ENCODE data around the gene DHCR7.

Gene DHCR7

GRCh38 chr11:71478528-71478840 is 30.3 kb upstream of the DHCR7 start:
- Histone ChIP-seq H3K36me3 (ENCODE audit: control insufficient read depth in 2 of 2, insufficient read depth in 2 of 2, low read length in 2 of 2) (peaks cover 86 to 91% of the 10 kb centered on the region in 2 donors), H3K9ac (ENCODE audit: low read depth in 1 of 2, low read length in 2 of 2) (no peak overlapping the region)

GRCh38 chr11:71477641-71478527 is 29.7 kb upstream of the DHCR7 start:
- peaks cover 86 to 91% of the 10 kb centered on the region in 2 donors for H3K36me3 ChIP-seq (ENCODE audit: control insufficient read depth in 2 of 2, insufficient read depth in 2 of 2, low read length in 2 of 2)
- H3K9ac ChIP-seq (ENCODE audit: low read depth in 1 of 2, low read length in 2 of 2): no peak overlapping the region
- no peaks in the 10 kb centered on the region for H3K9me3 ChIP-seq (ENCODE audit: control insufficient read depth in 2 of 2, low read length in 2 of 2)
- no peak overlapping the region for H3K4me3 ChIP-seq (ENCODE audit: low read length in 2 of 2)
- no peak overlapping the region for H3K27ac ChIP-seq (ENCODE audit: low read depth in 2 of 2, low read length in 2 of 2)
- no peaks in the 10 kb centered on the region for H3K4me1 ChIP-seq (ENCODE audit: control insufficient read depth in 2 of 2, insufficient read depth in 2 of 2, low read length in 2 of 2)
- no peaks in the 10 kb centered on the region for H3K27me3 ChIP-seq (ENCODE audit: control insufficient read depth in 2 of 2, insufficient read depth in 2 of 2, low read length in 2 of 2)

More at GRCh38 chr11:71478528-71478840, 30.3 kb upstream of the DHCR7 start:
- H3K4me3 ChIP-seq (ENCODE audit: low read length in 2 of 2): no peak overlapping the region
- H3K9me3 ChIP-seq (ENCODE audit: control insufficient read depth in 2 of 2, low read length in 2 of 2): no peaks in the 10 kb centered on the region
- no peak overlapping the region for H3K27ac ChIP-seq (ENCODE audit: low read depth in 2 of 2, low read length in 2 of 2)
- H3K27me3 ChIP-seq (ENCODE audit: control insufficient read depth in 2 of 2, insufficient read depth in 2 of 2, low read length in 2 of 2): no peaks in the 10 kb centered on the region
- H3K4me1 ChIP-seq (ENCODE audit: control insufficient read depth in 2 of 2, insufficient read depth in 2 of 2, low read length in 2 of 2): no peaks in the 10 kb centered on the region

- no peaks in the 10 kb centered on the region for H3K4me1 ChIP-seq (ENCODE audit: control insufficient read depth in 2 of 2, insufficient read depth in 2 of 2, low read length in 2 of 2)
- H3K27me3 ChIP-seq (ENCODE audit: control insufficient read depth in 2 of 2, insufficient read depth in 2 of 2, low read length in 2 of 2): no peaks in the 10 kb centered on the region
- peaks cover 89 to 94% of the 10 kb centered on the region in 2 donors for H3K36me3 ChIP-seq (ENCODE audit: control insufficient read depth in 2 of 2, insufficient read depth in 2 of 2, low read length in 2 of 2)
- H3K9me3 ChIP-seq (ENCODE audit: control insufficient read depth in 2 of 2, low read length in 2 of 2): no peaks in the 10 kb centered on the region
- no peak overlapping the region for H3K9ac ChIP-seq (ENCODE audit: low read depth in 1 of 2, low read length in 2 of 2)
- H3K4me3 ChIP-seq (ENCODE audit: low read length in 2 of 2): no peak overlapping the region
- H3K27ac ChIP-seq (ENCODE audit: low read depth in 2 of 2, low read length in 2 of 2): no peak overlapping the region
Observed at GRCh38 chr11:71476926-71477640, 28.9 kb upstream of the DHCR7 start.

GRCh38 chr11:71476031-71476430 is 27.8 kb upstream of the DHCR7 start:
- no peak overlapping the region for H3K4me3 ChIP-seq (ENCODE audit: low read length in 2 of 2)
- H3K27ac ChIP-seq (ENCODE audit: low read depth in 2 of 2, low read length in 2 of 2): no peak overlapping the region
- peaks cover 89 to 94% of the 10 kb centered on the region in 2 donors for H3K36me3 ChIP-seq (ENCODE audit: control insufficient read depth in 2 of 2, insufficient read depth in 2 of 2, low read length in 2 of 2)
- no peaks in the 10 kb centered on the region for H3K4me1 ChIP-seq (ENCODE audit: control insufficient read depth in 2 of 2, insufficient read depth in 2 of 2, low read length in 2 of 2)
- H3K9ac ChIP-seq (ENCODE audit: low read depth in 1 of 2, low read length in 2 of 2): no peak overlapping the region
- no peaks in the 10 kb centered on the region for H3K9me3 ChIP-seq (ENCODE audit: control insufficient read depth in 2 of 2, low read length in 2 of 2)
- no peaks in the 10 kb centered on the region for H3K27me3 ChIP-seq (ENCODE audit: control insufficient read depth in 2 of 2, insufficient read depth in 2 of 2, low read length in 2 of 2)

GRCh38 chr11:71474771-71475483 is 26.7 kb upstream of the DHCR7 start:
- Histone ChIP-seq H3K9ac (ENCODE audit: low read depth in 1 of 2, low read length in 2 of 2) (no peak overlapping the region), H3K4me1 (ENCODE audit: control insufficient read depth in 2 of 2, insufficient read depth in 2 of 2, low read length in 2 of 2) (no peaks in the 10 kb centered on the region), H3K9me3 (ENCODE audit: control insufficient read depth in 2 of 2, low read length in 2 of 2) (no peaks in the 10 kb centered on the region), H3K36me3 (ENCODE audit: control insufficient read depth in 2 of 2, insufficient read depth in 2 of 2, low read length in 2 of 2) (peaks cover 79 to 85% of the 10 kb centered on the region in 2 donors), H3K4me3 (ENCODE audit: low read length in 2 of 2) (no peak overlapping the region), H3K27me3 (ENCODE audit: control insufficient read depth in 2 of 2, insufficient read depth in 2 of 2, low read length in 2 of 2) (no peaks in the 10 kb centered on the region), H3K27ac (ENCODE audit: low read depth in 2 of 2, low read length in 2 of 2) (no peak overlapping the region)

- H3K4me1 ChIP-seq (ENCODE audit: control insufficient read depth in 2 of 2, insufficient read depth in 2 of 2, low read length in 2 of 2): no peaks in the 10 kb centered on the region
- no peak overlapping the region for H3K4me3 ChIP-seq (ENCODE audit: low read length in 2 of 2)
- H3K27me3 ChIP-seq (ENCODE audit: control insufficient read depth in 2 of 2, insufficient read depth in 2 of 2, low read length in 2 of 2): no peaks in the 10 kb centered on the region
- no peaks in the 10 kb centered on the region for H3K9me3 ChIP-seq (ENCODE audit: control insufficient read depth in 2 of 2, low read length in 2 of 2)
- no peak overlapping the region for H3K9ac ChIP-seq (ENCODE audit: low read depth in 1 of 2, low read length in 2 of 2)
- no peak overlapping the region for H3K27ac ChIP-seq (ENCODE audit: low read depth in 2 of 2, low read length in 2 of 2)
- peaks cover 73 to 78% of the 10 kb centered on the region in 2 donors for H3K36me3 ChIP-seq (ENCODE audit: control insufficient read depth in 2 of 2, insufficient read depth in 2 of 2, low read length in 2 of 2)
Observed at GRCh38 chr11:71474141-71474770, 26.1 kb upstream of the DHCR7 start.

- no peaks in the 10 kb centered on the region for H3K27me3 ChIP-seq (ENCODE audit: control insufficient read depth in 2 of 2, insufficient read depth in 2 of 2, low read length in 2 of 2)
- peaks cover 70 to 75% of the 10 kb centered on the region in 2 donors for H3K36me3 ChIP-seq (ENCODE audit: control insufficient read depth in 2 of 2, insufficient read depth in 2 of 2, low read length in 2 of 2)
- no peaks in the 10 kb centered on the region for H3K9me3 ChIP-seq (ENCODE audit: control insufficient read depth in 2 of 2, low read length in 2 of 2)
- H3K4me1 ChIP-seq (ENCODE audit: control insufficient read depth in 2 of 2, insufficient read depth in 2 of 2, low read length in 2 of 2): no peaks in the 10 kb centered on the region
- no peak overlapping the region for H3K27ac ChIP-seq (ENCODE audit: low read depth in 2 of 2, low read length in 2 of 2)
- no peak overlapping the region for H3K9ac ChIP-seq (ENCODE audit: low read depth in 1 of 2, low read length in 2 of 2)
- no peak overlapping the region for H3K4me3 ChIP-seq (ENCODE audit: low read length in 2 of 2)
Observed at GRCh38 chr11:71473793-71474080, 25.5 kb upstream of the DHCR7 start.

GRCh38 chr11:71472941-71473792 is 25.0 kb upstream of the DHCR7 start:
- H3K4me3 ChIP-seq (ENCODE audit: low read length in 2 of 2): no peak overlapping the region
- no peaks in the 10 kb centered on the region for H3K9me3 ChIP-seq (ENCODE audit: control insufficient read depth in 2 of 2, low read length in 2 of 2)
- H3K36me3 ChIP-seq (ENCODE audit: control insufficient read depth in 2 of 2, insufficient read depth in 2 of 2, low read length in 2 of 2): peaks cover 64 to 69% of the 10 kb centered on the region in 2 donors
- H3K4me1 ChIP-seq (ENCODE audit: control insufficient read depth in 2 of 2, insufficient read depth in 2 of 2, low read length in 2 of 2): no peaks in the 10 kb centered on the region
- no peak overlapping the region for H3K9ac ChIP-seq (ENCODE audit: low read depth in 1 of 2, low read length in 2 of 2)
- no peak overlapping the region for H3K27ac ChIP-seq (ENCODE audit: low read depth in 2 of 2, low read length in 2 of 2)
- H3K27me3 ChIP-seq (ENCODE audit: control insufficient read depth in 2 of 2, insufficient read depth in 2 of 2, low read length in 2 of 2): no peaks in the 10 kb centered on the region

GRCh38 chr11:71472357-71472885 is 24.2 kb upstream of the DHCR7 start:
- H3K27ac ChIP-seq (ENCODE audit: low read depth in 2 of 2, low read length in 2 of 2): no peak overlapping the region
- no peak overlapping the region for H3K9ac ChIP-seq (ENCODE audit: low read depth in 1 of 2, low read length in 2 of 2)
- peaks cover 57 to 64% of the 10 kb centered on the region in 2 donors for H3K36me3 ChIP-seq (ENCODE audit: control insufficient read depth in 2 of 2, insufficient read depth in 2 of 2, low read length in 2 of 2)
- H3K9me3 ChIP-seq (ENCODE audit: control insufficient read depth in 2 of 2, low read length in 2 of 2): no peaks in the 10 kb centered on the region
- H3K4me3 ChIP-seq (ENCODE audit: low read length in 2 of 2): no peak overlapping the region
- H3K4me1 ChIP-seq (ENCODE audit: control insufficient read depth in 2 of 2, insufficient read depth in 2 of 2, low read length in 2 of 2): no peaks in the 10 kb centered on the region
- H3K27me3 ChIP-seq (ENCODE audit: control insufficient read depth in 2 of 2, insufficient read depth in 2 of 2, low read length in 2 of 2): no peaks in the 10 kb centered on the region
